Measurements from ENCODE around the gene CCNB1IP1. TPM values are rescaled to one million over a fixed set of nuclear protein-coding genes. Genes with fewer than 3 reads are reported as not detected.

CCNB1IP1 gene
- total RNA-seq, 1 experiment from 2014 or later, result 121 TPM

GRCh38 chr14:20327005-20327869, 5.8 kb downstream of the CCNB1IP1 start:
- peaks cover 70% of the 10 kb centered on the region for H3K36me3 ChIP-seq (ENCODE audit: insufficient read depth, low read length, poor library complexity, severe bottlenecking)
- ChIA-PET POLR2A (ENCODE audit: low non-redundant PET) (no interaction called here), CTCF (interaction anchor here (0.5 to 1.3 kb wide), 2 partner anchors 16 to 75 kb away, joined by 8 to 11 read pairs; partner anchors contain the start of gene PARP2)
- peaks cover 23% of the 10 kb centered on the region for H3K4me1 ChIP-seq (ENCODE audit: insufficient read depth, low read length, poor library complexity, severe bottlenecking)
- BruUV-seq (replicated peaks), result no TSS peak
- DNase-seq (ENCODE audit: low spot score), result peak; percentile 76
- no peaks in the 10 kb centered on the region for H3K27me3 ChIP-seq (replicated peaks; ENCODE audit: insufficient read depth, low read depth, low read length, poor library complexity)
- peak overlapping the region; percentile 60 for H3K27ac ChIP-seq (ENCODE audit: low read depth, low read length, poor library complexity, severe bottlenecking)
- no peak for TF ChIP-seq EZH2 (IDR thresholded peaks at IDR 0.05; ENCODE audit: borderline replicate concordance, low read depth, low read length, poor library complexity, severe bottlenecking)
- TF ChIP-seq, protein P1, sequence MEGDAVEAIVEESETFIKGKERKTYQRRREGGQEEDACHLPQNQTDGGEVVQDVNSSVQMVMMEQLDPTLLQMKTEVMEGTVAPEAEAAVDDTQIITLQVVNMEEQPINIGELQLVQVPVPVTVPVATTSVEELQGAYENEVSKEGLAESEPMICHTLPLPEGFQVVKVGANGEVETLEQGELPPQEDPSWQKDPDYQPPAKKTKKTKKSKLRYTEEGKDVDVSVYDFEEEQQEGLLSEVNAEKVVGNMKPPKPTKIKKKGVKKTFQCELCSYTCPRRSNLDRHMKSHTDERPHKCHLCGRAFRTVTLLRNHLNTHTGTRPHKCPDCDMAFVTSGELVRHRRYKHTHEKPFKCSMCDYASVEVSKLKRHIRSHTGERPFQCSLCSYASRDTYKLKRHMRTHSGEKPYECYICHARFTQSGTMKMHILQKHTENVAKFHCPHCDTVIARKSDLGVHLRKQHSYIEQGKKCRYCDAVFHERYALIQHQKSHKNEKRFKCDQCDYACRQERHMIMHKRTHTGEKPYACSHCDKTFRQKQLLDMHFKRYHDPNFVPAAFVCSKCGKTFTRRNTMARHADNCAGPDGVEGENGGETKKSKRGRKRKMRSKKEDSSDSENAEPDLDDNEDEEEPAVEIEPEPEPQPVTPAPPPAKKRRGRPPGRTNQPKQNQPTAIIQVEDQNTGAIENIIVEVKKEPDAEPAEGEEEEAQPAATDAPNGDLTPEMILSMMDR (conservative IDR thresholded peaks at IDR 0.05; ENCODE audit: low read depth, low read length), result peak; percentile 74
- peak overlapping the region; percentile 2 for H3K4me3 ChIP-seq (ENCODE audit: low read depth, low read length, poor library complexity, severe bottlenecking)
- intact Hi-C loops (cut with micrococcal nuclease; ENCODE audit: unreplicated experiment), result loop anchor here (1.0 to 5.0 kb wide), 2 partner anchors 282 to 355 kb away; partner anchors contain the start of gene RNASE4
- no peaks in the 10 kb centered on the region for H3K9me3 ChIP-seq (ENCODE audit: low read depth, low read length, poor library complexity, severe bottlenecking)

- H3K4me1 ChIP-seq (ENCODE audit: insufficient read depth, low read length, poor library complexity, severe bottlenecking), result no peaks in the 10 kb centered on the region
- no peak overlapping the region for H3K4me3 ChIP-seq (ENCODE audit: low read depth, low read length, poor library complexity, severe bottlenecking)
- ChIA-PET CTCF (no interaction called here), POLR2A (ENCODE audit: low non-redundant PET) (no interaction called here)
- DNase-seq (ENCODE audit: low spot score), result no peak
- no peaks in the 10 kb centered on the region for H3K27me3 ChIP-seq (replicated peaks; ENCODE audit: insufficient read depth, low read depth, low read length, poor library complexity)
- no peak overlapping the region for H3K27ac ChIP-seq (ENCODE audit: low read depth, low read length, poor library complexity, severe bottlenecking)
- no TSS peak for BruUV-seq (replicated peaks)
- intact Hi-C loops (cut with micrococcal nuclease; ENCODE audit: unreplicated experiment), result no loop called here
- peaks cover 91% of the 10 kb centered on the region for H3K36me3 ChIP-seq (ENCODE audit: insufficient read depth, low read length, poor library complexity, severe bottlenecking)
- TF ChIP-seq, protein P1 (conservative IDR thresholded peaks at IDR 0.05; ENCODE audit: low read depth, low read length), result no peak
- TF ChIP-seq EZH2 (IDR thresholded peaks at IDR 0.05; ENCODE audit: borderline replicate concordance, low read depth, low read length, poor library complexity, severe bottlenecking), result no peak
- no peaks in the 10 kb centered on the region for H3K9me3 ChIP-seq (ENCODE audit: low read depth, low read length, poor library complexity, severe bottlenecking)
These were observed 15.4 kb downstream of the CCNB1IP1 start for GRCh38 chr14:20317720-20318119.

GRCh38 chr14:20314026-20314425, 19.1 kb downstream of the CCNB1IP1 start:
- H3K4me1 ChIP-seq (ENCODE audit: insufficient read depth, low read length, poor library complexity, severe bottlenecking), result no peaks in the 10 kb centered on the region
- H3K36me3 ChIP-seq (ENCODE audit: insufficient read depth, low read length, poor library complexity, severe bottlenecking), result peaks cover 73% of the 10 kb centered on the region
- H3K27me3 ChIP-seq (replicated peaks; ENCODE audit: insufficient read depth, low read depth, low read length, poor library complexity), result no peaks in the 10 kb centered on the region
- intact Hi-C loops (cut with micrococcal nuclease; ENCODE audit: unreplicated experiment), result no loop called here
- CTCF ChIA-PET, result no interaction called here
- POLR2A ChIA-PET (ENCODE audit: low non-redundant PET), result no interaction called here
- no peak overlapping the region for H3K4me3 ChIP-seq (ENCODE audit: low read depth, low read length, poor library complexity, severe bottlenecking)
- no peaks in the 10 kb centered on the region for H3K9me3 ChIP-seq (ENCODE audit: low read depth, low read length, poor library complexity, severe bottlenecking)
- BruUV-seq (replicated peaks), result no TSS peak
- H3K27ac ChIP-seq (ENCODE audit: low read depth, low read length, poor library complexity, severe bottlenecking), result no peak overlapping the region
- no peak for TF ChIP-seq EZH2 (IDR thresholded peaks at IDR 0.05; ENCODE audit: borderline replicate concordance, low read depth, low read length, poor library complexity, severe bottlenecking)
- TF ChIP-seq, protein P1 (conservative IDR thresholded peaks at IDR 0.05; ENCODE audit: low read depth, low read length), result no peak
- DNase-seq (ENCODE audit: low spot score), result no peak

Measured in A673 (cell line).